ACC112 (cell line): ENCODE results near the gene PDE6G.
A peak's percentile ranks its signal among the peaks of the same experiment; 100 is the strongest.

Experiments
- H2AFZ ChIP-seq: fragments of 200-600 bp; sonication (generic); one replicate; pipeline ENCODE4 v1.6.0; 2017; ENCODE audit warnings: antibody characterized with exemption, low read length; ENCODE audit not compliant: unreplicated experiment
- H3K27ac ChIP-seq: fragments of 200-600 bp; sonication (generic); 2 replicates; pipeline ENCODE4 v1.5.1; 2014; ENCODE audit warnings: low read depth, mild to moderate bottlenecking, antibody characterized with exemption, low read length, moderate library complexity
- H3K27me3 ChIP-seq: fragments of 200-600 bp; sonication (generic); 2 replicates; pipeline ENCODE4 v1.6.1; 2014; ENCODE audit warnings: mild to moderate bottlenecking, antibody characterized with exemption, low read length, moderate library complexity, mixed read lengths; ENCODE audit not compliant: insufficient read depth
- H3K36me3 ChIP-seq: fragments of 200-600 bp; sonication (generic); 2 replicates; pipeline ENCODE4 v1.6.1; 2016; ENCODE audit warnings: mild to moderate bottlenecking, antibody characterized with exemption, low read length, moderate library complexity, mixed read lengths; ENCODE audit not compliant: insufficient read depth
- H3K4me1 ChIP-seq: fragments of 200-600 bp; sonication (generic); one replicate; pipeline ENCODE4 v1.6.1; 2016; ENCODE audit warnings: low read length, mixed read lengths; ENCODE audit not compliant: insufficient read depth, unreplicated experiment, control insufficient read depth
- H3K4me3 ChIP-seq: fragments of 200-600 bp; sonication (generic); 2 replicates; pipeline ENCODE4 v1.5.1; 2014; ENCODE audit warnings: mild to moderate bottlenecking, low read depth, low read length
- H3K79me2 ChIP-seq: fragments of 200-600 bp; sonication (generic); one replicate; pipeline ENCODE4 v1.6.0; 2016; ENCODE audit warnings: low read length; ENCODE audit not compliant: control insufficient read depth, unreplicated experiment, insufficient read depth

Gene PDE6G

DNA sequence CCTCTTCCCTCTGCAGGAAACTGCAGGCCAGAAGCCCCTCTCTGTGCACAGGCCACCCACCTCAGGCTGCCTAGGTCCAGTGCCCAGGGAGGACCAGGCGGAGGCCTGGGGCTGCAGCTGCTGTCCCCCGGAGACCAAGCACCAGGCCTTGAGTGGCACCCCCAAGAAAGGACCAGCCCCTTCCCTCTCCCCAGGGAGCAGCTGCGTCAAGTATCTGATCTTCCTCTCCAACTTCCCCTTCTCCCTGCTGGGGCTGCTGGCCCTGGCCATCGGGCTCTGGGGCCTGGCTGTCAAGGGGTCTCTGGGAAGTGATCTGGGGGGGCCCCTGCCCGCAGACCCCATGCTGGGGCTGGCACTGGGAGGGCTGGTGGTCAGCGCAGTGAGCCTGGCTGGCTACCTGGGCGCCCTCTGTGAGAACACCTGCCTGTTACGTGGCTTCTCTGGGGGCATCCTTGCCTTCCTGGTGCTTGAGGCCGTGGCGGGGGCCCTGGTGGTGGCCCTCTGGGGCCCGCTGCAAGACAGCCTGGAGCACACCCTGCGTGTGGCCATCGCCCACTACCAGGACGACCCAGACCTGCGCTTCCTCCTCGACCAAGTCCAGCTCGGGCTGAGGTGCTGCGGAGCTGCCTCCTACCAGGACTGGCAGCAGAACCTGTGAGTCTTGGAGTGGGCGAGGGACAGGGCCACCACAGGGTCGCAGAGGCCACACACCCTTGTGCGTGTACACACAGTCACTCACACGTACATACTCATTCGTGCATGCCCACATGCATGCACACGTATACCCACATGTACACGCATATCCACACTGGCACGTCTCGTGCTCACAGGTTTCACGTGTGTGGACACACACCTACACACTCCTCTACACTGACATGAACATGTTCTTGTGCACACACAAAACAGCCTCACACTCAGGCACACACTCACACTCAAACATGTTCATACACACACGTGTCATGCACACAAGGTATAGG lies 11.1 kb downstream of the PDE6G start:
- Histone ChIP-seq H3K36me3 (no peaks in the 10 kb centered on the region), H3K4me1 (peaks cover 9% of the 10 kb centered on the region), H3K79me2 (no peaks in the 10 kb centered on the region), H3K4me3 (no peak overlapping the region), H2AFZ (no peak overlapping the region), H3K27me3 (peaks cover 18% of the 10 kb centered on the region), H3K27ac (no peak overlapping the region)

GRCh38 chr17:81644496-81644895 lies 11.8 kb downstream of the PDE6G start:
- H3K27ac ChIP-seq, result no peak overlapping the region
- no peaks in the 10 kb centered on the region for H3K36me3 ChIP-seq
- H3K79me2 ChIP-seq, result no peaks in the 10 kb centered on the region
- H3K27me3 ChIP-seq, result peaks cover 18% of the 10 kb centered on the region
- peaks cover 9% of the 10 kb centered on the region for H3K4me1 ChIP-seq
- no peak overlapping the region for H2AFZ ChIP-seq
- no peak overlapping the region for H3K4me3 ChIP-seq

DNA sequence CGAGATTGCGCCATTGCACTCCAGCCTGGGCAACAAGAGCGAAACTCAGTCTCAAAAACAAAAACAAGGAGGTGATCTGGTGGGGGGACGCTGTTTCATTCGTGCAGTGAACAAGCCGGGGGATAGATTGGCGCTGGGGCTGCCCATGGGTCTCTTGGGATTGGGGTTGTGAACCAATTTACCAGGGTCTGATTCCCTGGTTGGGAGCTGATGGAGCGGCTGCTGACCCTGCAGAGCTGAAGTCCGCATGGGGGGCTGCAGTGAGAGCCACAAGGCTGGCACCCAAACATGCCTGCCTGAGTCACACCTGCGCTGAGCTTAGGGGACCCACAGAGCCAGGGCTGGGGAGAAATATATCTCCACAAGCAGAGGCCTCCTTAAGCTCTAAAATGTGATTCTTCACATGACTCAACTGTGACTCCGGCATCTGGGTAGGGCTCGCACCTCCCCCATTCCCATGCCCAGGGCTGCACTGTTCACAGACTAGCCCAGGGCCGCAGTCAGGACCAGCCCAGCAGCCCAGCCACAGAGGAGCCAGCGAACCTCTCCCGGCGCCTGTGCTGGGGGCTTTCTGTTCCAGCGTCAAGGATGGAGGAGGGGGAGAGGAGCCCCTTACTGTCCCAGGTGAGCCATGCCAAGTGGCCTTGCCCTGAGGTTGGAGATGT lies 14.4 kb downstream of the PDE6G start:
- Histone ChIP-seq H2AFZ (peak overlapping the region; percentile 23), H3K4me3 (no peak overlapping the region), H3K4me1 (peaks cover 9% of the 10 kb centered on the region), H3K36me3 (no peaks in the 10 kb centered on the region), H3K27me3 (no peaks in the 10 kb centered on the region), H3K79me2 (no peaks in the 10 kb centered on the region), H3K27ac (no peak overlapping the region)

DNA sequence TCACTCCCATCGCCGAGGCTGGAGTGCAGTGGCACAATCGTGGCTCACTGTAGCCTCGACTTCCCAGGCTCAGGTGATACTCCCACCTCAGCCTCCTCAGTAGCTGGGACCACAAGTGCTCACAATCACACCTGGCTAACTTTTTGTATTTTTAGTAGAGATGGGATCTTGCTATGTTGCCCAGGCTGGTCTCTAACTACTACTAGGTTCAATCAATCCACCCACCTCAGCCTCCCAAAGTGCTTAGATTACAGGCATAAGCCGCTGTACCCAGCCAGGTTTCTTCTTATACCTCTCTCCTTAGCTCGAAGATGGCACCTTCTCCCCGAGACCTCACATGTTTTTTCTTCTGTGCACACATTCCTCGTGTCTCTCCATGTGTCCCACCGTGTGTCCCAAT lies 16.3 kb downstream of the PDE6G start:
- no peak overlapping the region for H3K4me3 ChIP-seq
- no peaks in the 10 kb centered on the region for H3K36me3 ChIP-seq
- no peak overlapping the region for H2AFZ ChIP-seq
- peaks cover 16% of the 10 kb centered on the region for H3K79me2 ChIP-seq
- no peak overlapping the region for H3K27ac ChIP-seq
- peaks cover 15% of the 10 kb centered on the region for H3K4me1 ChIP-seq
- H3K27me3 ChIP-seq, result no peaks in the 10 kb centered on the region

DNA sequence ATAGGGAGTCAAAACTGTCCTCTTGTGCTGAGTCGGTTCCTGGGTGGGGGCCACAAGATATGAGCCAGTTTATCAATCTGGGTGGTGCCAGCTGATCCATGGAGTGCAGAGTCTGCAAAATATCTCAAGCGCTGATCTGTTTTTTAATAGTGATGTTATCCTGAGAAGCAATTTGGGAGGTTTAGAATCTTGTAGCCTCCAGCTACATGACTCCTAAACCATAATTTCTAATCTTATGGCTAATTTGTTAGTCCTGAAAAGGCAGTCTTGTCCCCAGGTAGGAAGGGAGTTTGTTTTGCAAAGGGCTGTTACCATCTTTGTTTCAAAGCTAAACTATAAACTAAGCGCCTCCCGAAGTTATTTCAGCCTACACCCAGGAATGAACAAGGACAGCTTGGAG lies 17.7 kb downstream of the PDE6G start:
- H3K4me3 ChIP-seq, result no peak overlapping the region
- H3K79me2 ChIP-seq, result peaks cover 29% of the 10 kb centered on the region
- no peak overlapping the region for H3K27ac ChIP-seq
- H2AFZ ChIP-seq, result no peak overlapping the region
- no peaks in the 10 kb centered on the region for H3K27me3 ChIP-seq
- no peaks in the 10 kb centered on the region for H3K36me3 ChIP-seq
- H3K4me1 ChIP-seq, result peaks cover 15% of the 10 kb centered on the region

DNA sequence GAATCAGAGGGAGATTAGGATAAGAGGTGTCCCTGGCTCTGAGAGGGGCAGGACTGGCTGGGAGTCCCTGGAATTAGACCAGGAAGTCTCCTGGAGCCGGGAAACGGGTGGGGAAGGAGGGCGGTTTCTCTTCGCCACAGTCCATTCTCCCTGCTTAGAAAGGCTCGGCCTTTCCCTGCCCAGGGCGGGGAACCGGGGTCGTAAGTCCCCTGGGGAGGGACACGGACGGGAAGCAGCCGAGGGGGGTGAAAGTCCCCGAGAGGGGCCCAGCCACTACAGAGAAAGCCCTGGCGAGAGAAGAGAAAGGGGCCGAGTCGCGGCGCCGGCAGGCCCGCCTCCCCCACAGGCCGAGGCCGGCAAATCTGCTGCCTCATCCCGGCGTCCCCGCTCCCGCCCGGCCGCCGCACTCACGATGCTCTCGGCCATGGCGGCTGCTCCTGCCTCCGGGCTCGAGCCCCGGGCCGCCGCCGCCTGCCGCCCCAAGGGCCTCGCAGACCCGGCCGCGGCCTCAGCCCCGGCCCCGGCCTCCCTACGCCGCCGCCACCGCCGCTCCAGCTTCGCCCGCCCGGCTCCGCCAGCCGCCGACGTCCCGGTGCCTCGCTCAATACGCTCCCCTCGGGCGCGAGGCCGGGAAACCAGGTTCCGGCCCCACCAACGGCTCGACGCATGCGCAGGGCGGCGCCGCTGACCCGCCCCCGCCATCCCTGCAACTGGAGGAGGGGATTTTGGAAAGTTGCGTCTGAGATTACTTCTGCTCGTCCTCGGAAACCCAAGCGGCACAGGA lies 19.6 kb downstream of the PDE6G start, which contains the start of the genes NPLOC4 and TSPAN10:
Gene NPLOC4, minus strand, starts transcription at position 608 of the 784 bp plus-strand sequence. Its CDS starts 182 bp downstream, at position 426.
Gene TSPAN10, plus strand, starts transcription at position 692 of the 784 bp plus-strand sequence. CDS start 5,217 bp downstream, outside the sequence.
- Histone ChIP-seq H3K4me3 (peak within 1 kb of the TSS; percentile 94), H2AFZ (peak within 1 kb of the TSS; percentile 91), H3K27me3 (no peaks in the 10 kb centered on the region), H3K27ac (peak within 1 kb of the TSS; percentile 89), H3K36me3 (no peaks in the 10 kb centered on the region), H3K79me2 (peaks cover 48% of the 10 kb centered on the region), H3K4me1 (peaks cover 6% of the 10 kb centered on the region)

GRCh38 chr17:81635973-81636504 lies 20.3 kb downstream of the PDE6G start:
- peak overlapping the region; percentile 89 for H3K27ac ChIP-seq
- peak overlapping the region; percentile 94 for H3K4me3 ChIP-seq
- H3K36me3 ChIP-seq, result no peaks in the 10 kb centered on the region
- H3K4me1 ChIP-seq, result peaks cover 6% of the 10 kb centered on the region
- no peaks in the 10 kb centered on the region for H3K27me3 ChIP-seq
- H2AFZ ChIP-seq, result no peak overlapping the region
- H3K79me2 ChIP-seq, result peaks cover 52% of the 10 kb centered on the region

GRCh38 chr17:81635431-81635830 lies 20.9 kb downstream of the PDE6G start:
- Histone ChIP-seq H3K27me3 (no peaks in the 10 kb centered on the region), H3K79me2 (peaks cover 56% of the 10 kb centered on the region), H3K4me3 (peak overlapping the region; percentile 94), H3K27ac (peak overlapping the region; percentile 89; the same call in 1 of the 2 replicates), H2AFZ (no peak overlapping the region), H3K4me1 (peaks cover 6% of the 10 kb centered on the region), H3K36me3 (no peaks in the 10 kb centered on the region)

DNA sequence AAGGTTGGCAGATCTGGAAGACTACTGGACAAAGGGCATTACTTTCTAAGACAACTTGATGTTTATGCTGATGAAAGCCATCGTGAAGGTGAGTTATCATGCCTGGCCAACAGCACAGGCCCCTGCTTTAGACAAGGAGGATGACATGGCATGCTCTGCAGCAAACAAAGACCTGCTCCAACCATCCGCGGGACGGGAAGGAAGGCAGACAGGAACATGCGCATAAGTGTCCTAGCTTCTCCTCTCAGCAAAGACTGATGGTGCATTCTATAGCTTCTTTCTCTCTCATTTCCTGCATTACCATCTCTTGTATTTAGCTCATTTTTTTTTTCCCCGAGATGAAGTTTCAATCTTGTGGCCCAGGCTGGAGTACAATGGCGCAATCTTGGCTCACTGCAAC lies 24.9 kb downstream of the PDE6G start:
- peaks cover 15% of the 10 kb centered on the region; the same call in 1 of the 2 replicates for H3K36me3 ChIP-seq
- H3K4me1 ChIP-seq, result peaks cover 6% of the 10 kb centered on the region
- H2AFZ ChIP-seq, result no peak overlapping the region
- no peak overlapping the region for H3K27ac ChIP-seq
- H3K4me3 ChIP-seq, result no peak overlapping the region
- no peaks in the 10 kb centered on the region for H3K27me3 ChIP-seq
- H3K79me2 ChIP-seq, result peaks cover 67% of the 10 kb centered on the region

- no peaks in the 10 kb centered on the region for H3K27me3 ChIP-seq
These were observed 26.1 kb downstream of the PDE6G start for GRCh38 chr17:81630274-81630673.

More at GRCh38 chr17:81630274-81630673, 26.1 kb downstream of the PDE6G start:
- H3K4me1 ChIP-seq, result peaks cover under 1% of the 10 kb centered on the region
- H2AFZ ChIP-seq, result no peak overlapping the region
- H3K27ac ChIP-seq, result no peak overlapping the region
- H3K36me3 ChIP-seq, result peaks cover 23% of the 10 kb centered on the region
- no peak overlapping the region for H3K4me3 ChIP-seq
- H3K79me2 ChIP-seq, result peaks cover 63% of the 10 kb centered on the region
